ENCODE results near the gene ZNF865. TPM values are rescaled to one million over a fixed set of nuclear protein-coding genes. Genes with fewer than 3 reads are reported as not detected.

Gene ZNF865
- total and polyA plus RNA-seq, 2 donors (not counting 3 experiments of a cell fraction or from before 2014, with no cell fraction given), result 4.0 to 10.1 TPM

GRCh38 chr19:55663846-55664536, 58.5 kb downstream of the ZNF865 start:
- Histone ChIP-seq H3K4me3 (replicated peaks in 1 of 3; ENCODE audit: insufficient read depth in 1 of 3, low read depth in 1 of 3, low read length in 3 of 3) (no peak overlapping the region), H3K79me2 (ENCODE audit: control insufficient read depth, insufficient read depth, low read length) (peaks cover 92% of the 10 kb centered on the region), H3K27me3 (ENCODE audit: control insufficient read depth in 2 of 2, insufficient read depth in 2 of 2, low read length in 2 of 2) (no peaks in the 10 kb centered on the region), H3K4me2 (ENCODE audit: insufficient read depth, low read length) (no peak overlapping the region), H3K9me1 (replicated peaks; ENCODE audit: control insufficient read depth, extremely low read depth, insufficient read depth, low read length) (no peaks in the 10 kb centered on the region), H3K9me3 (replicated peaks; ENCODE audit: control insufficient read depth, insufficient read depth, low read length) (no peaks in the 10 kb centered on the region), H3K27ac (ENCODE audit: insufficient read depth, low read depth, low read length) (no peak overlapping the region), H3K4me1 (ENCODE audit: control insufficient read depth, extremely low read depth, insufficient read depth, low read length) (no peaks in the 10 kb centered on the region), H3K36me3 (ENCODE audit: control insufficient read depth in 2 of 2, extremely low read depth in 1 of 2, insufficient read depth in 2 of 2, low read length in 2 of 2) (peaks cover 16 to 80% of the 10 kb centered on the region in 2 experiments), H4K20me1 (replicated peaks; ENCODE audit: control insufficient read depth, extremely low read depth, insufficient read depth, low read length) (no peaks in the 10 kb centered on the region), H3K9ac (replicated peaks; ENCODE audit: extremely low read depth, insufficient read depth, low read length) (no peak overlapping the region), H2AFZ (ENCODE audit: low read depth, low read length) (no peak overlapping the region)
- ChIA-PET CTCF (no interaction called here), POLR2A (interaction anchor here (0.7 kb wide), 1 partner anchor 9 kb away, joined by 3 read pairs; no protein-coding TSS in a partner anchor)
- dilution Hi-C loops (cut with MboI; ENCODE audit: extremely low pct_ligation_motif_present, low sequenced_read_pairs) (no loop called here), intact Hi-C loops (cut with micrococcal nuclease) (no loop called here)
- TF ChIP-seq EZH2 (IDR thresholded peaks at IDR 0.05; ENCODE audit: borderline replicate concordance, low read depth, low read length, severe bottlenecking), result no peak
- no peak for TF ChIP-seq GATA2 (IDR thresholded peaks at IDR 0.05; ENCODE audit: insufficient read depth, insufficient read length, low read depth, low read length)
- no peak for TF ChIP-seq CTCF (IDR thresholded peaks at IDR 0.05; ENCODE audit: extremely low read depth in 1 of 2, insufficient read depth in 1 of 2, low read depth in 1 of 2, low read length in 2 of 2)
- no peak for TF ChIP-seq JUN (IDR thresholded peaks at IDR 0.05; ENCODE audit: borderline replicate concordance, insufficient read depth, insufficient read length, low read depth)
- TF ChIP-seq MYC (IDR thresholded peaks at IDR 0.05; ENCODE audit: low read depth, low read length), result no peak
- no peak for TF ChIP-seq POLR2A (IDR thresholded peaks at IDR 0.05; ENCODE audit: low read depth, low read length)
- TF ChIP-seq MAX (IDR thresholded peaks at IDR 0.05; ENCODE audit: insufficient read depth, insufficient read length), result no peak
- TF ChIP-seq POLR2AphosphoS5 (IDR thresholded peaks at IDR 0.05; ENCODE audit: insufficient read depth, low read depth, low read length), result no peak
- no peak for TF ChIP-seq FOS (IDR thresholded peaks at IDR 0.05; ENCODE audit: borderline replicate concordance, insufficient read depth, low read length)
- DNase-seq (ENCODE audit: low read depth, low spot score) (no peak), FAIRE-seq (no peak)
- no TSS peak for BruUV-seq (replicated peaks)
